ENCODE results near the gene PPP1R27.

Gene PPP1R27

GRCh38 chr17:81822996-81823819 lies 11.6 kb downstream of the PPP1R27 start:
- TF ChIP-seq FOXP2 (optimal IDR thresholded peaks at IDR 0.05; ENCODE audit: borderline replicate concordance, extremely low read depth, extremely low read length, insufficient read depth) (no peak), TAF1 (IDR thresholded peaks at IDR 0.05; ENCODE audit: borderline replicate concordance, insufficient read depth, low read length) (no peak), SIN3A (IDR thresholded peaks at IDR 0.05; ENCODE audit: borderline replicate concordance, insufficient read depth, low read length) (no peak), POLR2AphosphoS5 (IDR thresholded peaks at IDR 0.05; ENCODE audit: low read depth, low read length) (no peak)
- TF ChIP-seq, protein P1, sequence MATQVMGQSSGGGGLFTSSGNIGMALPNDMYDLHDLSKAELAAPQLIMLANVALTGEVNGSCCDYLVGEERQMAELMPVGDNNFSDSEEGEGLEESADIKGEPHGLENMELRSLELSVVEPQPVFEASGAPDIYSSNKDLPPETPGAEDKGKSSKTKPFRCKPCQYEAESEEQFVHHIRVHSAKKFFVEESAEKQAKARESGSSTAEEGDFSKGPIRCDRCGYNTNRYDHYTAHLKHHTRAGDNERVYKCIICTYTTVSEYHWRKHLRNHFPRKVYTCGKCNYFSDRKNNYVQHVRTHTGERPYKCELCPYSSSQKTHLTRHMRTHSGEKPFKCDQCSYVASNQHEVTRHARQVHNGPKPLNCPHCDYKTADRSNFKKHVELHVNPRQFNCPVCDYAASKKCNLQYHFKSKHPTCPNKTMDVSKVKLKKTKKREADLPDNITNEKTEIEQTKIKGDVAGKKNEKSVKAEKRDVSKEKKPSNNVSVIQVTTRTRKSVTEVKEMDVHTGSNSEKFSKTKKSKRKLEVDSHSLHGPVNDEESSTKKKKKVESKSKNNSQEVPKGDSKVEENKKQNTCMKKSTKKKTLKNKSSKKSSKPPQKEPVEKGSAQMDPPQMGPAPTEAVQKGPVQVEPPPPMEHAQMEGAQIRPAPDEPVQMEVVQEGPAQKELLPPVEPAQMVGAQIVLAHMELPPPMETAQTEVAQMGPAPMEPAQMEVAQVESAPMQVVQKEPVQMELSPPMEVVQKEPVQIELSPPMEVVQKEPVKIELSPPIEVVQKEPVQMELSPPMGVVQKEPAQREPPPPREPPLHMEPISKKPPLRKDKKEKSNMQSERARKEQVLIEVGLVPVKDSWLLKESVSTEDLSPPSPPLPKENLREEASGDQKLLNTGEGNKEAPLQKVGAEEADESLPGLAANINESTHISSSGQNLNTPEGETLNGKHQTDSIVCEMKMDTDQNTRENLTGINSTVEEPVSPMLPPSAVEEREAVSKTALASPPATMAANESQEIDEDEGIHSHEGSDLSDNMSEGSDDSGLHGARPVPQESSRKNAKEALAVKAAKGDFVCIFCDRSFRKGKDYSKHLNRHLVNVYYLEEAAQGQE (IDR thresholded peaks at IDR 0.05; ENCODE audit: insufficient read depth in 1 of 2, low read depth in 2 of 2, low read length in 2 of 2): no peak

GRCh38 chr17:81822312-81822637 lies 12.6 kb downstream of the PPP1R27 start:
- TF ChIP-seq POLR2AphosphoS5 (IDR thresholded peaks at IDR 0.05; ENCODE audit: low read depth, low read length): no peak
- TF ChIP-seq SIN3A (IDR thresholded peaks at IDR 0.05; ENCODE audit: borderline replicate concordance, insufficient read depth, low read length): no peak
- TF ChIP-seq TAF1 (IDR thresholded peaks at IDR 0.05; ENCODE audit: borderline replicate concordance, insufficient read depth, low read length): no peak
- TF ChIP-seq, protein P1 (IDR thresholded peaks at IDR 0.05; ENCODE audit: insufficient read depth in 1 of 2, low read depth in 2 of 2, low read length in 2 of 2): no peak
- TF ChIP-seq FOXP2 (optimal IDR thresholded peaks at IDR 0.05; ENCODE audit: borderline replicate concordance, extremely low read depth, extremely low read length, insufficient read depth): no peak

- TF ChIP-seq TAF1 (IDR thresholded peaks at IDR 0.05; ENCODE audit: borderline replicate concordance, insufficient read depth, low read length) (no peak), POLR2AphosphoS5 (IDR thresholded peaks at IDR 0.05; ENCODE audit: low read depth, low read length) (no peak), FOXP2 (optimal IDR thresholded peaks at IDR 0.05; ENCODE audit: borderline replicate concordance, extremely low read depth, extremely low read length, insufficient read depth) (no peak), SIN3A (IDR thresholded peaks at IDR 0.05; ENCODE audit: borderline replicate concordance, insufficient read depth, low read length) (no peak)
- TF ChIP-seq, protein P1 (IDR thresholded peaks at IDR 0.05; ENCODE audit: insufficient read depth in 1 of 2, low read depth in 2 of 2, low read length in 2 of 2): no peak
Measured at GRCh38 chr17:81821603-81822311, 13.1 kb downstream of the PPP1R27 start.

DNA sequence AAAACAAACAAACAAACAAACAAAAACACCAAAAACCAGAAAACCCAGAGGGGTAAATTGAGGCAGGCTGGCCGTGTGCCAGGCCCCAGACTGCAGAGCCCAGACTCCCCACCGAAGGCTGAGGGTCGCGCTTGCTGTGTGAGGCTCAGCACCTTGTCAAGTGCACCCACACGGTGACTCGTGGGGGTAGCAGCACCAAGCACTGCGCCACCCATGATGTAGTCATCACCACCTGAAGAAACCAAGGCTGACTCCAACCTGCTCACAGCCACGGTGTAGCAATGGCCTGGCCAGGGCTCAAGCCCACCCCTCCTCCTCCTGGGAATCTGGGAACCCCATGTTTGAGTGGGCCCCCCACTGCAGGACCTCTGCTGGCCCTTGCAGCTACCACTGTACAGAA lies 13.7 kb downstream of the PPP1R27 start:
- no peak for TF ChIP-seq TAF1 (IDR thresholded peaks at IDR 0.05; ENCODE audit: borderline replicate concordance, insufficient read depth, low read length)
- TF ChIP-seq POLR2AphosphoS5 (IDR thresholded peaks at IDR 0.05; ENCODE audit: low read depth, low read length): no peak
- TF ChIP-seq, protein P1 (IDR thresholded peaks at IDR 0.05; ENCODE audit: insufficient read depth in 1 of 2, low read depth in 2 of 2, low read length in 2 of 2): no peak
- no peak for TF ChIP-seq SIN3A (IDR thresholded peaks at IDR 0.05; ENCODE audit: borderline replicate concordance, insufficient read depth, low read length)
- TF ChIP-seq FOXP2 (optimal IDR thresholded peaks at IDR 0.05; ENCODE audit: borderline replicate concordance, extremely low read depth, extremely low read length, insufficient read depth): no peak

Measured in PFSK-1 (cell line).